Measurements from ENCODE around the gene TBX5.

- no peak for TF ChIP-seq CTCF (IDR thresholded peaks at IDR 0.05; ENCODE audit: low read depth, low read length, poor library complexity, severe bottlenecking)
- TF ChIP-seq EZH2phosphoT487 (IDR thresholded peaks at IDR 0.05; ENCODE audit: borderline replicate concordance, low read length), result no peak
These were observed 19.2 kb upstream of the TBX5 start for GRCh38 chr12:114425031-114425626.

Data from DOHH2 (cell line).